OCI-LY3 (cell line): Measurements from ENCODE around the gene SLC7A5.

Experiments used
- H2AFZ ChIP-seq: fragments of 200-600, 300-600 bp; shearing (Covaris generic); 2 replicates; pipeline ENCODE4 v1.6.0; 2014; ENCODE audit warnings: antibody characterized with exemption, low read depth, low read length
- H3K27ac ChIP-seq: fragments of 200-600, 300-600 bp; sonication (generic); 2 replicates; pipeline ENCODE4 v1.5.1; 2014; ENCODE audit warnings: mild to moderate bottlenecking, low read length, moderate library complexity, mixed read lengths
- H3K27me3 ChIP-seq: fragments of 200-600, 300-600 bp; sonication (generic); 2 replicates; pipeline ENCODE4 v1.6.1; 2014; ENCODE audit warnings: low read depth, low read length, mixed read lengths
- H3K36me3 ChIP-seq: fragments of 200-600, 300-600 bp; sonication (generic); replicated peaks from 2 replicates; pipeline ENCODE3; 2014; ENCODE audit warnings: low read depth, low read length, mixed read lengths
- H3K4me1 ChIP-seq: fragments of 300-600, 200-600 bp; sonication (generic); 2 replicates; pipeline ENCODE4 v1.6.1; 2014; ENCODE audit warnings: low read length, mixed read lengths
- H3K4me2 ChIP-seq: fragments of 200-600, 300-600 bp; sonication (generic); 2 replicates; pipeline ENCODE4 v1.6.1; 2014; ENCODE audit warnings: low read length, mixed read lengths
- H3K4me3 ChIP-seq: fragments of 300-600, 200-600 bp; sonication (generic); 2 replicates; pipeline ENCODE4 v1.5.1; 2014; ENCODE audit warnings: antibody characterized with exemption, mild to moderate bottlenecking, low read length, moderate library complexity
- H3K79me2 ChIP-seq: fragments of 300-600, 200-600 bp; shearing (Covaris generic); 2 replicates; pipeline ENCODE4 v1.6.1; 2014; ENCODE audit warnings: mild to moderate bottlenecking, low read length, mixed read lengths
- H3K9ac ChIP-seq: fragments of 300-600, 200-600 bp; shearing (Covaris generic); 2 replicates; pipeline ENCODE4 v1.6.0; 2014; ENCODE audit warnings: mild to moderate bottlenecking, low read length, moderate library complexity
- H3K9me3 ChIP-seq: fragments of 200-600, 300-600 bp; shearing (Covaris generic); 2 replicates; pipeline ENCODE4 v1.6.1; 2014; ENCODE audit warnings: low read length, mixed read lengths; ENCODE audit not compliant: insufficient read depth
- H4K20me1 ChIP-seq: fragments of 200-600, 300-600 bp; sonication (generic); 2 replicates; pipeline ENCODE4 v1.6.1; 2016; ENCODE audit warnings: low read length, mixed read lengths; ENCODE audit not compliant: insufficient read depth
- CTCF ChIP-seq: fragments of 200-600, 300-600 bp; sonication (generic); IDR thresholded peaks from 2 replicates; pipeline ENCODE4 v1.5.1; 2014; ENCODE audit warnings: antibody characterized with exemption, low read length, low read depth
- EZH2phosphoT487 ChIP-seq: fragments of 200-600 bp; shearing (Covaris generic); IDR thresholded peaks from 2 replicates; pipeline ENCODE4 v1.6.1; 2018; ENCODE audit warnings: antibody characterized with exemption, mixed run types, low read depth

Gene SLC7A5

GRCh38 chr16:87846705-87847466, 22.4 kb downstream of the SLC7A5 start:
- Histone ChIP-seq H3K4me2 (no peak overlapping the region), H3K9me3 (no peaks in the 10 kb centered on the region), H3K4me3 (no peak overlapping the region), H3K27ac (no peak overlapping the region), H4K20me1 (peaks cover 96% of the 10 kb centered on the region), H2AFZ (no peak overlapping the region), H3K36me3 (peaks cover 81% of the 10 kb centered on the region), H3K79me2 (peaks cover 97% of the 10 kb centered on the region), H3K4me1 (peaks cover 23% of the 10 kb centered on the region), H3K9ac (no peak overlapping the region), H3K27me3 (no peaks in the 10 kb centered on the region)
- no peak for TF ChIP-seq EZH2phosphoT487
- TF ChIP-seq CTCF = no peak

GRCh38 chr16:87845807-87846619, 23.3 kb downstream of the SLC7A5 start:
- Histone ChIP-seq H3K4me1 (peaks cover 16% of the 10 kb centered on the region), H4K20me1 (peaks cover 95% of the 10 kb centered on the region), H2AFZ (no peak overlapping the region), H3K27ac (no peak overlapping the region), H3K79me2 (peaks cover 97% of the 10 kb centered on the region), H3K4me3 (no peak overlapping the region), H3K36me3 (peaks cover 79% of the 10 kb centered on the region), H3K9ac (no peak overlapping the region), H3K9me3 (no peaks in the 10 kb centered on the region), H3K27me3 (no peaks in the 10 kb centered on the region), H3K4me2 (no peak overlapping the region)
- TF ChIP-seq CTCF (no peak), EZH2phosphoT487 (no peak)

DNA sequence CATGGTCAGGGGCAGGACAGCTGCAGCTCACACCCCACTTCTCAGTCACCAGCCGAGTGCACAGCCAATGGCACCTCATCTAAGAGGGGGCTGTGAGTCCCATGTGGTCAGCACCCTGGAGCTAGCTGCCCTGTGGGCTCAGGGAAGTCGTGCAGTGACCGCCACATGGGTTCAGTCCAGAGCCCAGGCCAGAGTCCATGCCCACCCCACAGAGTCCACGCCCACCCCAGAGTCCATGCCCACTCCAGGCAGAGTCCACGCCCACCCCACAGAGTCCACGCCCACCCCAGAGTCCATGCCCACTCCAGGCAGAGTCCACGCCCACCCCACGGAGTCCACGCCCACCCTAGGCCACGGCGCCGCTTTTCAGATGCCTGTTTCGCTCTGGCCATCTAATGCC, 24.1 kb downstream of the SLC7A5 start:
- peaks cover 91% of the 10 kb centered on the region for H3K79me2 ChIP-seq
- peaks cover 93% of the 10 kb centered on the region for H4K20me1 ChIP-seq
- no peak overlapping the region for H3K27ac ChIP-seq
- no peaks in the 10 kb centered on the region for H3K27me3 ChIP-seq
- H3K9ac ChIP-seq = no peak overlapping the region
- no peaks in the 10 kb centered on the region for H3K9me3 ChIP-seq
- TF ChIP-seq EZH2phosphoT487 (no peak), CTCF (no peak)
- peaks cover 77% of the 10 kb centered on the region for H3K36me3 ChIP-seq
- no peak overlapping the region for H2AFZ ChIP-seq
- peaks cover 8% of the 10 kb centered on the region for H3K4me1 ChIP-seq
- no peak overlapping the region for H3K4me2 ChIP-seq
- no peak overlapping the region for H3K4me3 ChIP-seq

DNA sequence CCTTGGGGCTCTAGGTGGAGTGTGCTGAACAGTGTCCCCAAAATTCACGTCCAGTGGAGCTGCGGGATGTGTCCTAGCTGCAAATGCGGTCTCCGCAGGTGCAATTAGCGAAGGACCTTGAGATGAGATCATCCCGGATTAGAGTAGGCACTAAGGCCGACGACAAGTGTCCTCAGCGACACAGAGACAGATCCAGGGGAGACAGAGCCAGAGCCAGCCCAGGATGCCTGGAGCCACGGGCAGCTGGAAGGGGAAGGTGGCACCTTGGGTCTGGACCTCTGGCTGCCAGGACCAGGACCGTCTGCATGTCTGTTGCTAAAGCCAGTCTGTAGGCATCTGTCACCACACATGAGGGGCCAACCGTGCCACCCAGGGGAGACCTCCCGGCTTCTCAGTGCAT, 24.5 kb downstream of the SLC7A5 start:
- Histone ChIP-seq H3K9me3 (no peaks in the 10 kb centered on the region), H2AFZ (no peak overlapping the region), H3K27me3 (no peaks in the 10 kb centered on the region), H3K4me2 (no peak overlapping the region), H3K4me1 (peaks cover 5% of the 10 kb centered on the region; the same call in 1 of the 2 replicates), H3K36me3 (peaks cover 79% of the 10 kb centered on the region), H3K79me2 (peaks cover 87% of the 10 kb centered on the region), H4K20me1 (peaks cover 90% of the 10 kb centered on the region), H3K9ac (no peak overlapping the region), H3K4me3 (no peak overlapping the region), H3K27ac (no peak overlapping the region)
- TF ChIP-seq CTCF (no peak), EZH2phosphoT487 (no peak)
